KMS-11 (cell line): ENCODE results near the gene EML6.

Experiments used
- H2AFZ ChIP-seq: fragments of 200-600 bp; sonication (generic); 2 replicates; pipeline ENCODE4 v1.6.1; 2016; ENCODE audit warnings: antibody characterized with exemption, mixed run types, low read depth
- H3K27ac ChIP-seq: fragments of 200-600 bp; sonication (generic); 2 replicates; pipeline ENCODE4 v1.6.1; 2016; ENCODE audit warnings: mild to moderate bottlenecking, mixed run types
- H3K27me3 ChIP-seq: fragments of 200-600 bp; sonication (generic); 2 replicates; pipeline ENCODE4 v1.6.1; 2017; ENCODE audit warnings: mild to moderate bottlenecking, low read depth, mixed run types, moderate library complexity; ENCODE audit not compliant: insufficient read depth
- H3K36me3 ChIP-seq: fragments of 200-600 bp; sonication (generic); 2 replicates; pipeline ENCODE4 v1.6.1; 2017; ENCODE audit warnings: mild to moderate bottlenecking, mixed run types; ENCODE audit not compliant: insufficient read depth
- H3K4me1 ChIP-seq: fragments of 200-600 bp; sonication (generic); 2 replicates; pipeline ENCODE4 v1.6.1; 2016; ENCODE audit warnings: mild to moderate bottlenecking, low read depth, mixed run types; ENCODE audit not compliant: poor library complexity, severe bottlenecking
- H3K4me2 ChIP-seq: fragments of 200-600 bp; sonication (generic); 2 replicates; pipeline ENCODE4 v1.7.0; 2016; ENCODE audit warnings: mild to moderate bottlenecking, mixed run types
- H3K4me3 ChIP-seq: fragments of 200-600 bp; sonication (generic); IDR thresholded peaks from 2 replicates; pipeline ENCODE4 v1.6.1; 2017; ENCODE audit warnings: low read depth, low read length, mixed read lengths; ENCODE audit not compliant: insufficient read depth
- H3K79me2 ChIP-seq: fragments of 200-600 bp; sonication (generic); 2 replicates; pipeline ENCODE4 v1.6.1; 2016; ENCODE audit warnings: low read depth, mixed run types; ENCODE audit not compliant: insufficient read depth
- H3K9ac ChIP-seq: fragments of 200-600 bp; sonication (generic); 2 replicates; pipeline ENCODE4 v1.6.1; 2016; ENCODE audit warnings: mild to moderate bottlenecking, mixed run types
- H4K20me1 ChIP-seq: fragments of 200-600 bp; sonication (generic); 2 replicates; pipeline ENCODE4 v1.6.1; 2016; ENCODE audit warnings: mild to moderate bottlenecking, mixed run types; ENCODE audit not compliant: insufficient read depth
- CTCF ChIP-seq: fragments of 200-600 bp; sonication (generic); conservative IDR thresholded peaks from 2 replicates; pipeline ENCODE4 v1.6.1; 2017; ENCODE audit warnings: low read depth, mild to moderate bottlenecking, antibody characterized with exemption, low read length, moderate library complexity, mixed read lengths

Gene EML6

GRCh38 chr2:54954158-54954557 lies 230.7 kb downstream of the EML6 start:
- TF ChIP-seq CTCF: no peak
- H3K79me2 ChIP-seq: no peaks in the 10 kb centered on the region
- no peaks in the 10 kb centered on the region for H3K4me1 ChIP-seq
- no peak overlapping the region for H3K4me3 ChIP-seq
- no peak overlapping the region for H2AFZ ChIP-seq
- H3K9ac ChIP-seq: no peak overlapping the region
- no peaks in the 10 kb centered on the region for H3K36me3 ChIP-seq
- H3K27ac ChIP-seq: no peak overlapping the region
- H3K4me2 ChIP-seq: no peak overlapping the region
- H3K27me3 ChIP-seq: no peaks in the 10 kb centered on the region
- no peaks in the 10 kb centered on the region for H4K20me1 ChIP-seq

GRCh38 chr2:54954705-54955357 lies 231.4 kb downstream of the EML6 start:
- Histone ChIP-seq H3K79me2 (no peaks in the 10 kb centered on the region), H3K36me3 (no peaks in the 10 kb centered on the region), H4K20me1 (no peaks in the 10 kb centered on the region), H3K9ac (no peak overlapping the region), H3K27me3 (no peaks in the 10 kb centered on the region), H3K4me3 (no peak overlapping the region), H3K4me1 (no peaks in the 10 kb centered on the region), H2AFZ (no peak overlapping the region), H3K27ac (no peak overlapping the region), H3K4me2 (no peak overlapping the region)
- TF ChIP-seq CTCF: no peak

- H3K4me2 ChIP-seq: no peak overlapping the region
- no peak overlapping the region for H3K4me3 ChIP-seq
- no peak overlapping the region for H3K9ac ChIP-seq
- H3K27ac ChIP-seq: no peak overlapping the region
- no peak overlapping the region for H2AFZ ChIP-seq
- H4K20me1 ChIP-seq: no peaks in the 10 kb centered on the region
- no peaks in the 10 kb centered on the region for H3K27me3 ChIP-seq
- TF ChIP-seq CTCF: no peak
- H3K4me1 ChIP-seq: no peaks in the 10 kb centered on the region
- no peaks in the 10 kb centered on the region for H3K36me3 ChIP-seq
- no peaks in the 10 kb centered on the region for H3K79me2 ChIP-seq
These were observed 232.1 kb downstream of the EML6 start for GRCh38 chr2:54955358-54956110.

- H3K27ac ChIP-seq: no peak overlapping the region
- no peaks in the 10 kb centered on the region for H3K79me2 ChIP-seq
- no peak overlapping the region for H3K4me2 ChIP-seq
- no peaks in the 10 kb centered on the region for H3K27me3 ChIP-seq
- H4K20me1 ChIP-seq: no peaks in the 10 kb centered on the region
- H3K4me1 ChIP-seq: no peaks in the 10 kb centered on the region
- H3K36me3 ChIP-seq: no peaks in the 10 kb centered on the region
- H3K4me3 ChIP-seq: no peak overlapping the region
- H3K9ac ChIP-seq: no peak overlapping the region
- TF ChIP-seq CTCF: no peak
- H2AFZ ChIP-seq: no peak overlapping the region
These were observed 232.7 kb downstream of the EML6 start for GRCh38 chr2:54956111-54956627.
